Measurements from ENCODE around the gene SCNN1B.

DNA sequence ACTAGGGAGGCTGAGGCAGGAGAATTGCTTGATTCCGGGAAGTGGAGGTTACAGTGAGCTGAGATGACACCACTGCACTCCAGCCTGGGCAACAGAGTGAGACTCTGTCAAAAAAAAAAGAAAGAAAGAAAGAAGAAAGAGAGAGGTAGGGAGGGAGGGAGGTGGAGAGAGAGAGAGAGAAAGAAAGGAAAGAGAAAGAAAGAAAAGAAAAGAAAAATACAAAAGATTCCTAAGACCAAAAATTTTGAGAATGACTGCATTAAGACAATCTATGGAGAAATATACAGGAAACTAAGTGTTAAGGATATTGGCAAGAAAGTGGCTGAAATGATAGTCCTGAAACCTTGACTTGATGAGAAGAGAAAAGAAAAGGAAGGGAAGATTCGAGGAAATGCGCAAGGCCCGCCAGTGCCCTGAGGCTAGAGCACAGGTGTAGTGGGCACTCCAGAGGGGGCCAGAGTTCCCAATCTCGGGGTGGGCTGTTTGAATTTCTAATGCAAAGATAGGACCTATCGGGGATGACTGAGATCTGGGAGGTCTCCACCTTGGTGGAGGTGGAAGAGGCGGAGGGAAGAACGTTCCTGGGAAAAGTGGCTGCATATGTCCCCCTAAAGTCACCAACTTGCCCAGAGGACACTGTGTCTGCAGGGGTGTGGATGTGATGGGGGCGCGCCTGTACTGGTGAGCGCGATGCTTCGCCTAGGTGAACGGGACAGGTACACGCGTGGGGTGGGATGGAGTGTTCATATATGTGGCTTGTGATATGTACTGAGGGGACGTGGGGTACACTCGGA is 654 bp upstream of the SCNN1B start:
- no peak for TF ChIP-seq POLR2AphosphoS5 (IDR thresholded peaks at IDR 0.05)
- no peak for TF ChIP-seq CTCF (IDR thresholded peaks at IDR 0.05)

Data from gastroesophageal sphincter (tissue), 3 donors.